Stimulated activated CD4-positive, alpha-beta T cell treated with anti-CD3 and anti-CD28 coated beads, Interleukin-1b, Interleukin-23, amount 100 ng/mL, for 48 hours (primary cell): ENCODE results near the gene AUTS2.

ENCODE experiments used
- DNase-seq: peaks from one replicate; pipeline ENCODE4 v3.0.0-alpha.2; 2020

The AUTS2 gene

DNA sequence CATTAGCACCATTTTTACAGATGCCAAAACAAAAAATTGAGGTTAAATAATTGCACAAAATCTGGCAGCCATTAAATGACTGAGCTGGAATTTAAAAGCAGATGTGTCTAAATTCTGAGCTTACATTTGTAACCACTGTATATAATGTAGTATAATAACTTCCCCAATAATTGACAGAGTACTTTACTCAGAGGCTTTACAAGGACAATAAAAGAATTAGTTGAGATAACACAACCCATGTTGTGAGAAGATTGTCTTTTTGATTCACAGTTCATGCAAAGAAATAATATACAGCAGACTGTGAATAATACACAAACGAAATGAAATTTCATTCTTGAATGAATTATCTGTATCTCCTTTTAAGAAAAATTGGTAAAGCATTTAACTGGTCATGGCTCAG, 417.1 kb downstream of the AUTS2 start:
- DNase-seq = no peak

DNA sequence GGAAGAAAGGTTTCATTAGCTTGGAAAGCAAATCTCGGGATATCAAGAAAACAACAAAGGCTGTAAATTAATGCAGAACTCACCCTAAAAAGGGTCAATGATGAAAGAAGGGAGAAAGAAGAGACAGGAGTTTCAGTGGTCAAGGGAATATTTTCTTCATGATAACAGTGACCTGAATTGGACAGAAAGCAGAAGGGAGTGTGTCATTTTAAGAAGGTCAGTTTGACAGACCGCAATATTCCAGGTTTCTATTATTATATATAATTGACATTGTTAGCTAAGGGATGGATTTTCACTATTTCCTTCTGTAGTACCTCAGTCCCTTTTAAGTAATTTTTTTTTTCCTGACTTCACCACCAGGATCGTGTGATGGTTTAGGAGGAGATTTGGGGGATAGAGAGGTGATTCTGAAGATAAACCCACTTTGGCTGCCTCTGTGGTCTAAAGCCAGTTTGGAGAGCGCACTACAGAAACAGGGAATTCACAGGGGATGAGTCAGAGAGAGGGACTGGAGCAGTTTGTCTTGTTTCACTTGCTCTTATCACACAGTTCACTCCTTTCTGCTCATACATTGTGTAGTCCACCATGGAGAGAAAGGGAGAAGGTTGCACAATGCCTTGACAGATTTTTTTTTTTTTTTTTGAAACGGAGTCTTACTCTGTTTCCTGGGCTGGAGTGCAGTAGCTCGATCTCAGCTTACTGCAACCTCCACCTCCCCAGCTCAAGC, 417.9 kb downstream of the AUTS2 start:
- DNase-seq = no peak

DNA sequence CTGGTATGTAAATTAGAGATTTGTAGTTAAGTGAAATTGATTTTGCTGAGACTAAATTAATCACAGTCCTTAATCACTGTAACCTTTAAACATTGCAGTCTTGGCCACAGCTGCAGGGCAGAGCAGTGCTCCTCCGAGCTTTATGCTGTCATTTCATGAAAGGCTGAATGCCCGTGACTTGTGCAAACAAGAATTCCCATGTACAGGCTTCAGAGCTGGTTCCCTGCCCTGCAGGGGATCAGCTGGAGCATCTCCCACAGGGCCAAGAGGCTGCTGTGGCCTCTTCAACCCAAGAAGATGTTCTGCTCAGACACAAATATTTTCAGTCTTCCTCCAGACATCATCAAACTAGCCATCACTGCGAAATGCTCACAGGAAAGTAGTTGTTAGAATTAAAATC, 419.1 kb downstream of the AUTS2 start:
- DNase-seq = no peak

DNA sequence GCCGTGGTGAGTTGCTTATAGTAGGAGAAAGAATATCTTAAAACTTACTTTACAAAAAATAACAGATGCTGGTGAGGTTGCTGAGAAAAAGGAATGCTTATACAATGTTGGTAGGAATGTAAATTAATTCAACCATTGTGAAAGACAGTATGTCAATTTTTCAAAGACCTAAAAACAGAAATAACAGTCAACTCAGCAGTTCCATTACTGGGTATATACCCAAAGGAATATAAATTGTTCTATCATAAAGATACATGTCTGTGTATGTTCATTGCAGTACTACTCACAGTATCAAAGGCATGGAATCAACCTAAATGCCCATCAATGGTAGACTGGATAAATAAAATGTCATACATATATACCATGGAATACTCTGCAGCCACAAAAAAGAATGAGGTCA, 420.4 kb downstream of the AUTS2 start:
- no peak for DNase-seq

DNA sequence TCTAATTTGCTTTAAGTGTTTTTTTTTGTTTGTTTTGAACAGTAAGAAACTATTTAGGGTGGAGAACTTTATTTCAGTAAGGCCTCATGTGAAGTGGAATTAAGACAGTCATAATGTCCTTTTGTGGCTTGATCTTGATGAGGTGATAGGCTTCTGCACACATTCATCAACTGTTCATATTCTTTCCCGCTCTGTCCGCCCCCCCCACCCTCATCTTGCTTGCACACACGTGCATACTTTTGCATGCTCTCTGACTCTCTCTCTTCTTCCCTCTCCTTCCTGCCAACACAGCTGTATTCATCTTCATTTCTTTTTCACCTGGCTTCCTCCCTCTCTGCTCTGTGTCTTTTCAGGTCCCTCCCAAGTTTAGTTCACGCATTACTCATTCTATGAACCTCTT, 429.6 kb downstream of the AUTS2 start:
- DNase-seq = no peak

DNA sequence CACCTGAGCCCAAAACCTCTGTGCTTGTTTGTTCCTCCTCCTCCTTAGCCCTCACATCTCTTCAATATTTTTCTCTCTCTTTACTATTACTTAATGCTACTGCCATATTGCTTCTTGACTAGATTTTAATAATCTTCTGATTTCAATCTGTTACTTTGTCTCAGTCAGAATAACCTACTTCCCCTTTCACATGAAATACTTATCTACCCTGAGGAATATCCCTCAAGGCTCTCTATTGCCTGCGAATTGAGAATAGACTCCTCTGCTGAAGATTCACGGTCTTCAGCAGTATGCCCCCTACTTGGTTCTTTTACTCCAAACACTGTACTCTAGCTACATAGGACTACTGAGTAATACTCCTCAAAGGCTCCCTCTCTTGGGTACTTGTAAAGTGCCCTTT, 430.3 kb downstream of the AUTS2 start:
- DNase-seq = no peak

DNA sequence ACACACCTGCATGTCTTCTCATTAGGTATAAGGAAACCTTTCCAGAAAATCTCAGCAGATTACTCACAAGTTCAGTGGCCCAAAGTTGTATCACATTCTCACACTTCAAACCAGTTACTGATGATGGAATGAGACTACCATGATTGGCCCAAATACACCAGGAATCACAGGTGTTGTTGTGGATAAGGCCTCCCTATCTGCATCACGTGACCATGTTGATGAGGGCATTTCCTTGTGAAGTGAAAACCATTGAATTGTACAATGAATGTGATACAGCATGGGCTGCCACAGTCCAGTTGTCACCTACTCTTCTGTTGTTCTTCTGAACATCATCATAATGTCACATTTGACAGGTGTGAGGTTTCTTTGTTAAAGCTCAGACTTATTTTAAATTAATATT, 431.7 kb downstream of the AUTS2 start:
- no peak for DNase-seq

DNA sequence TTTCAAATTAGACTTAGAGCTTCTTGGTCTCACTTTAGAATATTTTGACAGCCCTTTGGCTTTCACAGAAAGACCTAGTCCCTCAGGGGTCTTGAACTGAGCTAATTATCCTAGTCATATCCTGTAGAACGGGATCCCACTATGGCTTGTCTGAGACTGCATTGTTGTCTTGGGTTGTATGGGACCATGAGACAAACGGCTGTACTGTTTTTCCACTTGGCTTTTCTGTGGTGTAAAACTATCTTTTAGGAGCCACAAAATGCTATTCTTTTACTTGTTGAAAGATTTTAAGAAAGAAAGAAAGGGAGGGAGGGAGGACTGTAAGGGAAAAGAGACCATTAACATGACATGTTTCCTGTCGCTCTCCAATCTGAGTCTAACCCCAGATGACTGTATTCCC, 432.5 kb downstream of the AUTS2 start:
- no peak for DNase-seq

DNA sequence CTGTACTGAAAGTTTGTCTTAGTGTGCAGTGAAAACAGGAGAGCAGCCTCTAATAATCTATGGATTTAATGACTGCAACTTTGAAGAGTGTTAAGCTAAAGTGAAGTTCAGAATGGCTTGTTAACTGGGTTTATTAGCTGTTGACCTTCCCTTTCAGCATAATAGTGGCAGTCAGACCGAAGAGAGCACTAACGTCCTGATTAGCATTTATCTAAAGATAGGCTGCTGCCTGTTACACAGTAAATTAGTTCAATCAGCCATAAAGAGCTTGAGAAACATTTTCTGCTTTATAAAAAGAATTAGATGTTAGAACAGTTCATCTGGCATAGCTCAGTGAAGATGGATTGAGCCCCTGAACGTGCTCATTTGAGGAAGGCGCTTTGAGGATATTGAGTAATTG, 433.0 kb downstream of the AUTS2 start:
- no peak for DNase-seq

DNA sequence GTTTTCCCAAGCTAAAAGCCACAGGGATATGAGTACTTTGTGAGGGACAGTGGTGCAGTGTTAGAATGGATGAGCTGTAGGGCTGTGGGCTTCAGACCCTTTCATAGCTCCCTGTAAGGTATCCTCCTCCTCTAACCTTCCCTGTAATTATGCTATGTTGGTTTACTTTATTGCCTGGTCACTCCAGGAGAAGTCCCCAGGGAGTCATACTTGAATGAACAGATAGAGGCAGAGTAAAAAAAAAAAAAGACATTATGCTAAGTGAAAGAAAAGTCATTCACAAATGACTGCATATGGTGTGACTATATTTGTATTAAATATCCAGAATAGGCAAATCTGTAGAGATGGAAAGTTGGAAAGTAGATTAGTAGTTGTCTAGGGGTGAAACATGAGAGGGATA, 434.4 kb downstream of the AUTS2 start:
- no peak for DNase-seq

DNA sequence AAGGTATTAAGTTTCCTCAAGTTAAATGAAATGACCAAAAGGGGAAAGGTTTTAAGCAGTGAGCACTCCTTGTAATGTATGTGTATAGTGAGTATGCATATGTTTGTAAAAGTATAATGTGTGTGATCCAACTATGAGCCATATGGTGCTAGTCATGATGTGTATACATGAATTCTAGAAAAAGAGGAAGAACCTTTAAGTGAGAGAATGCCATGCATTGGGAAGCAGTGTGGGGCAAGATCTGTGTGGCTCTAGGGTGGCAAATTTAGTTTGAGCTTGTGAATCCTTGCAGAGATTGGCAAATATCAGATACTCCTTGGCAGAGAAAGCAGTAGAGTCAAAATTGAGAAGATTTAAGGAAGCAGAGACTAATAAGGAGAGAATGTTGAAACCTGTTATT, 435.0 kb downstream of the AUTS2 start:
- no peak for DNase-seq

DNA sequence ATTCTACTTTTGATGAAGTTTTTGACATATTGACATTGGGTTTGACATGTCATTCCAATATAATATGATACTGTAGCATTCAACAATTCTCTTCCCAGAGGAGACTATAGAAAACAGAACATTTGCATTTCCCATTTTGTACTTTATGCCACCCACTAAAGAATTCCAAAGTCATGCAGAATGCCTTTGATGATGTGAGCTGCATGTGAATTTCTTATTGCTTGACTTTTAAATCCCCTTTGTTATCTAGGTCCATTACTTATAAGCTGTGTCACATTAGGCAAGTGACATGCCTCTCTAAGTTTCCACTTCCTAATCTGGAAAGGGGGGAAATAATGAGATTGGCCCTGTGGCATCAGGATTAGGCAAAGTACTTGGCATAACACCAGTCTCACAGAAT, 436.7 kb downstream of the AUTS2 start:
- DNase-seq = no peak

DNA sequence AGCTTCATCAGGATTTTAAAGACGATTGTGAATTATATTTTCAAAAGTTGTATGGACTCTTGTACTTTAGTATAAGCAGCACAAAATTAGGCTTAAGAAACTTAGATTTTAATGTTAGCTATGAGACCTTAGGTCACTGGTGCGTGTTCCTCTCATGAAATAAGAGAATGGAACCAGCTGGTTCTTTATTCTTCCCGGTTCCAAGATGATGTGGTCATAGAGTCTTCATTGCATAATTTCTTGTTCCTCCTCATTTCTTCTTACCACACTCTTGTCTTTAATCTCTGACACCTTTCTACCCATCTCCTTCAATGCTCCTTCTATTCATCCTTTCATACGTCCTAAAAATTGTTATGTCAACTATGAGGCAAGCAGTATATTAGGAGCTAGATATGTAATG, 437.2 kb downstream of the AUTS2 start:
- no peak for DNase-seq

DNA sequence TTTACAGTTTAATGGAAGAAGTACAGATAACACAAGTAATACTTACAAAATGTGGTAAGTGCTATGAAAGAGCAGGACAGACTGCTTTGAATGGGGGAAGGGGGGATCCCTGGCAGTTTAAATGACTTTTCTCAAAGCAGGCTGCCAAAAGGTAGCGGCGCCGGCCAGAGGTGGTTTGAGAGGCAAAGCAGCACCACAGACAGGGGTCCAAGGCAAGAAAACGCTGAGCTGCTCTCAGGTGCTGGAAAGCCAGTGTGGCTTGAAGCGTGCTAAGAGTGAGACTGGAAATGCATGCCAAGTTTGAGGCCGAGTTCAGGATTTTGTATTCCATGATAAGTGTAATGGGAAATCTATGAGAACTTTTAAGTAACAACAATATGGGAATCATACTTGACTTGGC, 437.7 kb downstream of the AUTS2 start:
- no peak for DNase-seq

DNA sequence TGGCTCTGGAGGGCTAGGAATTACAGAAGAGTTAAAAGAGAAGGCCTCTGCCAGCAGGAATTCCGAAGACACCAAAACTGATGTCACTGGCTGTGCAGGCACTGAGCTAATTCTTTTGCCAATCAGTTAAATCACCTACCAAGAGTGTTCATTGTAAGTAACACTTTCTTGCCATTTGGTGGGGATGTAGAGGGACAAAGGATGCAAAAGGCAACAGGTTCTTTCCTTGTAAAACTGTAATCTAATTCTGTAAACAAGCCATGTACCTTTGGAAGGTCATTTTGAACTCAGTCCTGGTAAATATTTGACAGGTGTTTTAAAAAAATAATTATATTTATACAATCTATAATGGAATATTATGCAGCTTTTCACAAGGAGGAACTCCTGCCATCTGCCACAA, 438.4 kb downstream of the AUTS2 start:
- DNase-seq = no peak

DNA sequence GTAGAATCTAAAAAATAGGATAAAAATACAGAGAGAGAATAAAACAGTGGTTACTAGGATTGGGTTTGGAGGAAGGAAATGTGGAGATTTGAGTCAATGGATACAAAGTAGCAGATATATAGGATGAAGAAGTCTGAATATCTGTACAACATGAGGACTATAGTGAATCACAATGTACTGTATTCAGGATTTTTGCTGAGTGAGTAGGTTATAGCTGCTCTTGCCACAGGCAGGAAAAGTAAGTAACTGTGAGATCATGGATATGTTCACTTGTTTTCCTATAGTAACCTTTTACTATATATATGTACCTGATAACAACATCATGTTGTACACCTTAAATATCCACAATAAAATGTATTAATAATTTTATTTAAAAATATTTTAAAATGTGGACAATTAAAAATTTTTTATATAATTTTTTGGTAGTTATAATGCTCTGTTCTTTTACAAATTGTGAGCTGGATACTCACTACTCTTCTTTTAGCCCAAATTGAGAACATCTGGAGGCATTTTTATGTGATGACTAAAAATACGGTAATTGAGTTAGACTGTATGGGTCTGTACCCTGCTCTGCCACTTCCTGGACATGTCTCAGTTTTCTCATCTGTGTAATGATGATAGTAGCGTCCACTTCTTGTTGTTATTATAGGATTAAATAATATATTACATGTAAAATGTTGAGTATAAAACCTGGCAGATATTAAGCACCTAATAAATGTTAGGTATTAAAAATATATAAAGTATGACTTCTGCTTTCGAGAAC, 439.1 kb downstream of the AUTS2 start:
- DNase-seq = no peak

DNA sequence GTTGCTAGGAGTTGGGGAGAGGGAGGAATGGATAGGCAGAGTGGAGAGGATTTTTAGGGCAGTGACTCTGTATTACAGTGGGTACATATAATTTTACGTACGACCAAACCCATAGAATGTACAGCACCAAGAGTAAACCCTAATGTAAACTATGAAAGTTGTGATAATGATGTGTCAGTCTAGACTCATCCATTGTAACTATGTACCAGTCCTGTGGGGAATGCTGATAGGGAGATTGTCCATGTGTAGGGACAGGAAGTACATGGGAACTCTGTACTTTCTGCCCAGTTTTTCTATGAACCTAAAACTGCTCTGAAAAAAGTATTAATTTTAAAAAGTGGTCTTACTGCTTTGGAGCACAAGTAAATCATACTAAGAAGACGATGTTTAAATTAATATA, 441.8 kb downstream of the AUTS2 start:
- no peak for DNase-seq

DNA sequence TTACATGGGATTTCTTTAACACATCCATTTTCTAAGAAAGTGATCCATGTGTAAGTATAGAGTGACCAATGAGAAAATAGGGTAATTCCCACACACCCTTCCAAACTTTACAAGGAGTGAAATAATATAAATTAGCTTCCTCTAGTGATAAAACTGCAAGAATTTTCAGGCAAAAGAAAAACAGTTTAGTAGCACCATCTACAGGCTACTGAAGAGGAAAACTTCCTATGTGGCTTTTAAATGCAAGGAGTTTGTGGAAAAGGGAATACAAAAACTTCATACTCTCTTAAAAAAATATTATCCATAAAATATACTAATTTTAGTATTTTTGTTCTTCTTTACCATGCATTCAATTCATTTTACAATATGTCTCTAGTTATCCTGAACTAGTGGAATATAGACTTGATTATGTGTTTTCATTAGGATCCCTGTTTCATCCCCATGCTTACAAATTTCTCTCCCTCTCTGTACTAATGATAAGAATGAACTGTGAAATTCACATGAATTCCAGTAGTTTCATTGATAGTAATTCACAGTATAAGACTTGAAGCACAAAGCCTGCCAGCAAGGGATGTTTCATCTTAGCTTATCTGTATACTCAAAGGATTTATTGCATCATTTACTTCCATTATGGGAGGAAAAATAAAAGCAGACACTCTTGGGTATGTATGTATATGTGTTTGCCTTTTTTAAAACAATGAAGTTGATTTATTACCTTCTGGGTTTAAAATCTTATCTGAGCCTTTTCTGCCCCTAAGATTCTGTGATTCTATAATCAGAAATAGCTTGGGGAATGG, 442.9 kb downstream of the AUTS2 start:
- DNase-seq = no peak

DNA sequence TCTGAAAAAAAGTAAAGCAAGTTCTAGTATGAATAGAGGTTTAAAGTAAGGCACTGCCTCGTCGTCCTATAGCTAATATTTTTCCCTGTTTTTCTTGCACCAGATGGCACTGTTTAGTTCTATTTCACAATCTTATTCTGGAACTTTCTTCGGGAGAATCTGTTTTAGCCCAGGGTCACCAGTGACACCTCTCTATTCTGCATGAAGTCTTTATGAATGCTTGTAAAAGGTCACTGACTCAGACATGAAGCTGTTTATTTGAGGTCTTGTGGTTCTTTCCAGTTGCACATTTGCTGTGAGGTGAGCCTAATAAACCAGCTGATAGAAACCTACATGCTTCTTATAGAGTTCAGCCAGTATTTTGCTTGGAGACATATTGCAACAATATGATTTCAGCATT, 444.3 kb downstream of the AUTS2 start:
- no peak for DNase-seq

DNA sequence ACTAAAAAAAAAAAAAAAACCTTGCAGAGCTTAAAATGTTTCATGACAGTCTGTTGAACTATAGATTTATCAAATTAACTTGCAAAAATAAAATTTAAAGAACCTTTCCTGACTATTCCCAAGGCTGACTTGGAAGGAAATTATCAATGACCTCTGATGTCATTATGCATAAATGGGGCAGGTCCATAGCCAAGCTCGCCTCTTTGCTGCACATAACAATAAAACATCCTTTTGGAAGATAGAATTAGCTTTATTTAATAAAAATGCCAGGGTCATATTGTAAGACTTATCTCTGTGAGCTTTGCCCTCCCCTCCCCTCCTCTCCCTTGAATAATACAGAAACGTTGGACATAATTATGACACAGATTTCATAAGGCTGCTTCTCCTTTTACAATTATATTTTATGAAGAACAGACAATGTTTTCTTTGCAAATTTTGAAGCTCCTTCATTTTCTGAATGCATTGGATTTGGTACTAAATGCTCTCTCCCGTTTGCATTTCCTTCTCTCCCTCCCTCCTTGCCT, 444.8 kb downstream of the AUTS2 start:
- no peak for DNase-seq

DNA sequence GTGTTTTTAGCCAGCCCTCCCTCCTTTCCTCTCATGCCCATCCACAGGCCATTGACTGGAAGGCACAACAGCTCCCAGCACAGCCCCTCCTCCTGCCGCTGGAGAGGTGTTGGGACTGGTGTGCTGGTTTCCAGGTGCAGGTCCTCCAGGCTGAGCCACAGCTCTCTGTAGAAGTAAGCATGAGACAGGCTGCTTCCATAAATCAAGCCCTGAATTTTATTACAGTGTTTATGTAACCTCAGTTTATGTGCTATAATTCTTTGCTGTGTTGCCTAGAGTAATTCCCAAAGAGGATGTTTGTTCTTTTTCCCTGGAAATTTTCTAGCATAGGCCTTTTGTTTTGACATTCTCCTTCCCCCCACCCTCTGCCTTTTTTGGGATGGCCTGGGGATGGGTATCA, 445.8 kb downstream of the AUTS2 start:
- DNase-seq = no peak

DNA sequence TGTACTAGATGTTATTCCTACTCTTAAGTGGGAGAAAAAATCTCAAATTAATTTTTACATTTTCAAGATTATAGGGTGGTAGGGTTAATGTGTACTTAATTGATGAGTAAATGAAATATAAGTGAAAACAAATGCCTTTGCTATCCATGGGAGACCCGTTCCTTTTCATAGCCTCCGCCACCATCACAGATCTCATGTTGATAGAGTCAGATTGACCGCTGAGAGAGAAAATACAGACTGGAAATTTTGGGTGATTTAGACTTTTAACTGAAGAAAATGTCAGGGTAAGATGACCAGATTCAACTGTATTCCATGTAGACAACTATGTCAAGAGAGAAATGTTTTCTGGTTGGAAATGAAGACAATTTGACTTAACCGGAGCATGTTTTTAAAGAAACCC, 446.2 kb downstream of the AUTS2 start:
- no peak for DNase-seq

DNA sequence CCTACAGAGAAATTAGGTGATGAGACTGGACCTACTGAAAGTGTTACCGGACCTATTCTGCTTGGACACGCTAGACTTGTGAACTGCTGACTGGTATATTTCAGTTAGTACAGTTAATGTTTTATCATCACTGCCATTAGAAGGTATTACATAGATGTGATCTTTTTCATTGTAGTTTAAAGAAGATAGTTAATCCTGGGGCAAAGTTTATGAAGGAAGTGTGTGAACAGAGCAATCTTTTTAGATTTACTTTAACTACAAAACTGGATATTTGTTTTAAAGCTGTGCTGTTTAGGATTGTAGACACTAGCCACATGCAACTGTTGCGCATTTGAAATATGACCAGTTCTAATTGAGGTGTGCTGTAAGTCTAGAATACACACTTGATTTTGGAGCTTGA, 446.7 kb downstream of the AUTS2 start:
- DNase-seq = no peak

DNA sequence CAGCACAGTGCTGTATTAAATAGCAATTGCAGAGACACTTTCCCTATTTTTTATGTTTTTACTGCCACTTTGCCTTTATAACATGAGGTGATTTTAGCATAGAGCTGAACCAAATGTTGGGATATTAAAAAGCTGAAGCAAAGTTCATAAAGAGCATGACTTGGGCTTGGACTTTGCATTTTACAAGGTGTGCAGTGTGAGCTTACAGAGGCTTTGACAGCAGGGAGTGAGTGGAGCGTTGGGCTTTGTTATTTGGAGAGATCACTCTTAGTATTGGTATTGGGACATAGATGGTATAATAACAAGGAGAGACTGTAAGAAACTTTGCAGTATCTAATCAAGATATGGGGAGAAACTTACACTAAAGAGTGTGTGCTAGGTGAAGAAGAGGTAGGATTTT, 449.1 kb downstream of the AUTS2 start:
- DNase-seq = no peak
